Heart left ventricle (tissue), 16 donors: ENCODE measurements around the gene DCTN4. TPM values are rescaled to one million over a fixed set of nuclear protein-coding genes. Genes with fewer than 3 reads are reported as not detected.

ENCODE experiments used
- ATAC-seq, 4 donors: fragments of 200-7000 bp; cut with Tn5 transposase; one replicate each; pipeline ENCODE4 v1.9.1; 2020 to 2022; ENCODE audit warnings: moderate library complexity in 4 of 4, mild to moderate bottlenecking in 3 of 4, moderate number of reproducible peaks in 1 of 4
- DNase-seq, 5 donors: peaks; one replicate each; pipeline ENCODE4 v3.0.0-alpha.2; 2020
- H3K27ac ChIP-seq, 12 donors: fragments of 200-600 bp; sonication (generic) in 4 of 12; one replicate each; pipeline versions ENCODE4 v1.5.0 to v1.8.0; 2016 to 2022; ENCODE audit warnings: mild to moderate bottlenecking in 2 of 12
- H3K27me3 ChIP-seq, 9 donors: fragments of 200-600 bp; sonication (generic) in 2 of 9; one replicate each; pipeline versions ENCODE4 v1.5.1 to v1.8.0; 2016 to 2022; ENCODE audit warnings: mild to moderate bottlenecking in 3 of 9
- H3K36me3 ChIP-seq, 9 donors: fragments of 200-600 bp; sonication (generic) in 2 of 9; one replicate each; pipeline versions ENCODE4 v1.5.0 to v1.8.0; 2018 to 2022; ENCODE audit warnings: mild to moderate bottlenecking in 2 of 9
- H3K4me1 ChIP-seq, 12 donors: fragments of 200-600 bp; sonication (generic) in 4 of 12; one replicate each; pipeline versions ENCODE4 v1.5.0 to v1.8.0; 2016 to 2022; ENCODE audit warnings: mild to moderate bottlenecking in 3 of 12
- H3K4me3 ChIP-seq, 12 donors: fragments of 200-600 bp; sonication (generic) in 4 of 12; one replicate each; pipeline versions ENCODE4 v1.5.0 to v1.8.0; 2017 to 2022; ENCODE audit warnings: mild to moderate bottlenecking in 9 of 12, moderate library complexity in 4 of 12
- H3K9me3 ChIP-seq, 12 donors: fragments of 200-600 bp; sonication (generic) in 4 of 12; one replicate each; pipeline versions ENCODE4 v1.5.0 to v1.8.0; 2016 to 2022; ENCODE audit warnings: mild to moderate bottlenecking in 1 of 12
- CTCF ChIP-seq, 12 donors: fragments of 200-600 bp; sonication (generic) in 4 of 12; IDR thresholded peaks; one replicate each; pipeline versions ENCODE4 v1.5.0 to v1.8.0; 2018 to 2022; ENCODE audit warnings: antibody characterized with exemption in 12 of 12, mild to moderate bottlenecking in 5 of 12
- POLR2A ChIP-seq, 2 donors: fragments of 450-650 bp; IDR thresholded peaks; one replicate each; pipeline ENCODE4 v1.6.1; 2017; ENCODE audit warnings: antibody characterized with exemption in 2 of 2, mild to moderate bottlenecking in 2 of 2, moderate library complexity in 2 of 2
- WGBS, 4 donors: extraction: QIAGEN DNeasy Blood & Tissue Kit in 2 of 4; methylation state at CpG; one replicate each; pipeline versions ENCODE4 v1.1.5 to v1.1.7; 2013 to 2018; 5-methylcytosine and 5-hydroxymethylcytosine counted together
- intact Hi-C, 10 donors: fragments of 100-400 bp; cut with DNase I; formaldehyde crosslinking; loops; one replicate each; pipeline versions ENCODE4 v1.11.1 to v1.14.2; 2022
- polyA plus RNA-seq, 2 donors: library from polyadenylated mRNA; stranded (reverse); fragments of 200-250 nt; gene quantifications; one replicate each; pipeline ENCODE4 v1.2.3, GENCODE V29; 2013
- total RNA-seq, 9 donors: library from RNA; depleted of rRNA in 2 of 9; stranded (reverse); fragments of >200 nt in 2 of 9; fragmentation: NEBNext Ultra II Directional in 3 of 9; extraction: Animal tissue kit (Norgen Biotek cat#: 25700) in 3 of 9; gene quantifications; one replicate each; pipeline versions ENCODE4 v1.1.0 to v1.2.4, GENCODE V29; 2016 to 2023
- donor health status: ischemic (EF 13 %, LVEDD 7.1; RV severe dilation, severe dysfunction).
- donor health status: healthy with polysubstance abuse.
- donor health status: DM: no; HTN: yes; CAD: no.
- donor health status: DM: no; HTN: no; CAD: no.
- donor health status: ischemic (EF 25% LVEDD 6.9; RV normal size, moderate dysfunction).
- donor health status: ischemic (EF 25% LVEDD 5.7; RV mildly dilated, moderate dysfunction).
- donor health status: healthy.
- donor health status: DM: yes; HTN: yes; CAD: no.
- donor health status: ischemic (EF 35%, LVEDD 5.7; RV mildly dilated, moderate dysfunction).
- donor health status: nonischemic (EF 11% LVEDD 7.7; RV severe dilation, severe dysfunction).
- donor health status: DM: yes; HTN: yes; CAD: no.
- donor health status: PGD.
- donor health status: ischemic (EF 29% LVEDD 5.4; RV normal size, mild dysfunction).
- donor health status: nonischemic (EF 23%, LVEDD 6.1; RV moderate dilation, normal function).

DCTN4 gene
- total and polyA plus RNA-seq, 11 donors: 18.9 to 70.6 (median 44.2) TPM

GRCh38 chr5:150758203-150758530 is 650 bp downstream of the DCTN4 start:
- Histone ChIP-seq H3K9me3 (no peaks in the 10 kb centered on the region), H3K27me3 (no peaks in the 10 kb centered on the region), H3K4me3 (peak overlapping the region; percentile 43 to 88 (median 73)), H3K4me1 (peaks cover 5 to 54% (median 17%) of the 10 kb centered on the region in 12 donors), H3K36me3 (peaks cover 0 to 36% (median 33%) of the 10 kb centered on the region in 9 donors), H3K27ac (peak overlapping the region; percentile 90 to 98 (median 96))
- 2 to 5% (median 4%) methylated on average over 12 of the region's 12 CpGs for whole genome bisulfite sequencing, 4 donors
- TF ChIP-seq POLR2A (IDR thresholded peaks at IDR 0.05) (no peak), CTCF (IDR thresholded peaks at IDR 0.05) (no peak)
- DNase-seq (no peak), ATAC-seq (peak; percentile 1 to 35 (median 26))
- intact Hi-C loops: loop anchor here in 2 of 10 donors (1.0 to 10.0 kb wide), 4 partner anchors 20 to 87 kb away; partner anchors contain the start of genes SMIM3 (in 2 of the 2) and IRGM (in 1 of the 2)

- Histone ChIP-seq H3K36me3 (peaks cover 0 to 46% (median 43%) of the 10 kb centered on the region in 9 donors), H3K9me3 (no peaks in the 10 kb centered on the region), H3K27ac (peak overlapping the region in 4 of 12 donors; percentile 95 to 98 (median 96)), H3K4me3 (peak overlapping the region in 8 of 12 donors; percentile 66 to 88 (median 74)), H3K27me3 (no peaks in the 10 kb centered on the region), H3K4me1 (peaks cover 5 to 48% (median 16%) of the 10 kb centered on the region in 12 donors)
- TF ChIP-seq CTCF (IDR thresholded peaks at IDR 0.05) (no peak), POLR2A (IDR thresholded peaks at IDR 0.05) (no peak)
- ATAC-seq (no peak), DNase-seq (no peak)
- intact Hi-C loops: loop anchor here in 1 of 10 donors (5.0 to 10.0 kb wide), 2 partner anchors 45 to 88 kb away; partner anchors contain the start of gene IRGM
- WGBS, 4 donors: 53 to 72% (median 62%) methylated on average over 1 of the region's 1 CpG
These were observed 1.6 kb downstream of the DCTN4 start for GRCh38 chr5:150757087-150757649.

- Histone ChIP-seq H3K27ac (no peak overlapping the region), H3K36me3 (peaks cover 0 to 79% (median 69%) of the 10 kb centered on the region in 9 donors), H3K4me3 (no peak overlapping the region), H3K4me1 (peaks cover 5 to 65% (median 26%) of the 10 kb centered on the region in 12 donors), H3K9me3 (no peaks in the 10 kb centered on the region), H3K27me3 (no peaks in the 10 kb centered on the region)
- intact Hi-C loops: loop anchor here in 1 of 10 donors (10.0 kb wide), 1 partner anchor 91 kb away; the partner anchor contains the start of gene IRGM
- TF ChIP-seq CTCF (IDR thresholded peaks at IDR 0.05) (no peak), POLR2A (IDR thresholded peaks at IDR 0.05) (no peak)
- DNase-seq: no peak
- 87 to 92% (median 91%) methylated on average over 1 of the region's 1 CpG for WGBS, 4 donors
- no peak for ATAC-seq
These were observed 5.0 kb downstream of the DCTN4 start for GRCh38 chr5:150753863-150754262.

GRCh38 chr5:150753463-150753862 is 5.4 kb downstream of the DCTN4 start:
- no peaks in the 10 kb centered on the region for H3K27me3 ChIP-seq
- ATAC-seq (no peak), DNase-seq (no peak)
- WGBS, 4 donors: 88 to 92% (median 89%) methylated on average over 5 of the region's 5 CpGs
- intact Hi-C loops: loop anchor here in 1 of 10 donors (10.0 kb wide), 1 partner anchor 91 kb away; the partner anchor contains the start of gene IRGM
- H3K4me1 ChIP-seq: peaks cover 5 to 65% (median 26%) of the 10 kb centered on the region in 12 donors
- H3K4me3 ChIP-seq: no peak overlapping the region
- TF ChIP-seq POLR2A (IDR thresholded peaks at IDR 0.05) (no peak), CTCF (IDR thresholded peaks at IDR 0.05) (no peak)
- no peaks in the 10 kb centered on the region for H3K9me3 ChIP-seq
- H3K27ac ChIP-seq: no peak overlapping the region
- peaks cover 0 to 81% (median 70%) of the 10 kb centered on the region in 9 donors for H3K36me3 ChIP-seq
